Bronchial epithelial cell (primary cell): ENCODE data around the gene IL17C. TPM values are rescaled to one million over a fixed set of nuclear protein-coding genes. Genes with fewer than 3 reads are reported as not detected.

Source experiments
- DNase-seq: peaks from one replicate; pipeline ENCODE4 v3.0.0-alpha.2; 2010; ENCODE audit warnings: low read depth
- FAIRE-seq: peaks from 2 replicates; lab custom pipeline; 2011; peaks lifted over from hg19 to GRCh38; lab: Jason Lieb, UNC
- H3K27me3 ChIP-seq: 2 replicates; pipeline ENCODE4 v1.5.1; 2011; ENCODE audit warnings: low read length; ENCODE audit not compliant: control insufficient read depth, insufficient read depth
- H3K36me3 ChIP-seq: 2 replicates; pipeline ENCODE4 v1.5.1; 2011; ENCODE audit warnings: low read length; ENCODE audit not compliant: control insufficient read depth, insufficient read depth
- H3K4me3 ChIP-seq: 2 replicates; pipeline ENCODE4 v1.5.1; 2011; ENCODE audit warnings: mild to moderate bottlenecking, low read depth, low read length, control low read depth
- total RNA-seq: library from RNA; depleted of rRNA; stranded (reverse); fragments of >200 nt; gene quantifications from 2 replicates; pipeline ENCODE4 v1.2.1, GENCODE V29; 2014
- TF ChIP-seq, protein P1 (sequence below): IDR thresholded peaks from 2 replicates; pipeline ENCODE4 v1.5.1; 2011; ENCODE audit warnings: mild to moderate bottlenecking, moderate library complexity, low read length, control low read depth, inconsistent platforms; ENCODE audit not compliant: insufficient read depth, severe bottlenecking

Gene IL17C
- total RNA-seq, 1 donor from 2014 or later: under 0.01 TPM

DNA sequence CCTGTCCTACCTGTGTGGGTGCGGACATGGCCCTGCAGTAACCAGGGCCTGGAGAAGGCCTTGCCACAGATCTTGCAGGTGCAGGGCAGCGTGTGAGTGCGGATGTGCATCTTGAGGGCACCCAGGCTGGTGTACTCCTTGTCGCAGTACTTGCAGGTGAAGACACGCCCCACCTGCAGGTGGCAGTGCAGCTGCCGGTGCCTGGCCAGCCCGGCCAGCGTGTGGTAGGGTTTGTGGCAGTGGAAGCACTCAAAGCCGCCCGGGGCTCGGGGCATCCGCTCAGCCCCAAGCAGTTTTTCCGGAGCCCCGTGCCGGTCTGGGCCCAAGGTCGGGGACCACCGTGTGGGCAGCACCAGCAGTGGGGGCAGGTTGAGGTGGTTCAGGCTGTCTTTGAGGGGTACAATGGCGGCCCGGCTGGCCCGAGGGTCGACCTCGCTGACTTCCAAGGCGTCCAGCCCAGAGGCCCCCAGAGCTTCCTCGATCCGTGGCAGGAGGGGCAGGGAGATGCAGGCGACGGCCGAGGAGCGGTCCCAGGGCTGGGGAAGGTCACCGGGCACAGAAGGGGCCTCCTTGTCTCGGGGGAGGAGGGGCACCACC is 42.8 kb downstream of the IL17C start:
- Histone ChIP-seq H3K36me3 (no peaks in the 10 kb centered on the region), H3K4me3 (no peak overlapping the region), H3K27me3 (peaks cover 10% of the 10 kb centered on the region)
- DNase-seq (peak; percentile 17), FAIRE-seq (no peak)
- TF ChIP-seq, protein P1, sequence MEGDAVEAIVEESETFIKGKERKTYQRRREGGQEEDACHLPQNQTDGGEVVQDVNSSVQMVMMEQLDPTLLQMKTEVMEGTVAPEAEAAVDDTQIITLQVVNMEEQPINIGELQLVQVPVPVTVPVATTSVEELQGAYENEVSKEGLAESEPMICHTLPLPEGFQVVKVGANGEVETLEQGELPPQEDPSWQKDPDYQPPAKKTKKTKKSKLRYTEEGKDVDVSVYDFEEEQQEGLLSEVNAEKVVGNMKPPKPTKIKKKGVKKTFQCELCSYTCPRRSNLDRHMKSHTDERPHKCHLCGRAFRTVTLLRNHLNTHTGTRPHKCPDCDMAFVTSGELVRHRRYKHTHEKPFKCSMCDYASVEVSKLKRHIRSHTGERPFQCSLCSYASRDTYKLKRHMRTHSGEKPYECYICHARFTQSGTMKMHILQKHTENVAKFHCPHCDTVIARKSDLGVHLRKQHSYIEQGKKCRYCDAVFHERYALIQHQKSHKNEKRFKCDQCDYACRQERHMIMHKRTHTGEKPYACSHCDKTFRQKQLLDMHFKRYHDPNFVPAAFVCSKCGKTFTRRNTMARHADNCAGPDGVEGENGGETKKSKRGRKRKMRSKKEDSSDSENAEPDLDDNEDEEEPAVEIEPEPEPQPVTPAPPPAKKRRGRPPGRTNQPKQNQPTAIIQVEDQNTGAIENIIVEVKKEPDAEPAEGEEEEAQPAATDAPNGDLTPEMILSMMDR: peak; percentile 82

DNA sequence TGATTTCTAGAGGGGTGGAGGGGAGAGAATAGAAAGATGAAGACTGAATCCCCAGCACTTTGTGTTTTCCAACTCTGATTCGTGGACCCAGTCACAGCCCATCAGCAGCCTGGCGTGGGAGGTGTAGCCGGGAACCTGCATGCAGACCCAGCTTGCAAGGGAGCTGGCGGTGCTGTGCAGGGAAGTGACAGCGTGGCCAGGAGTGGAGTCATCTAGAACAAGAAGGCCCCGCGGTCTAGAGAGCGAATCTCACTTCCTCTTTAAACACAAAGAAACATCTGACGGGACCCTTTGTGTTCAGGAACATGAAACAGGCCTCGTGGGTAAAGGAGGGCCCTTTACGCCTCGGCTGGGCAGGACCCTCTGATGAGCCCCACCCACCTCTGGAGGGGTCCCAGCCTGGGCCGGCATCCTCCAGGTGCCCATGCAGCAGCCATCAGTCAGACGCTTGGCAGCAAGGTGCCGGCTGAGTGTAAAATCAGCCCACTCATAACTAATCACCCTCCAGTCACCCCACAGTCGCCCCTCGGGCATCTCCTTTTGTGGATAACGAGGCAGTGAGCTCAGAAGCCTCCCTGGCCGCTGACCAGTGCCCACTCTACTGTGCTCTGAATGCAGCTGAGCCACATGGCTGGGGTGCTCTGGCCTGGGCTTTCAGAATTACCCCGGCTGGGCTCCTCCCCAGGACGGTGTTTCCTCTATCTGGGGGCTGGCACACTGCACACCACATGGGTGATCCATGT is 43.5 kb downstream of the IL17C start:
- no peak overlapping the region for H3K4me3 ChIP-seq
- TF ChIP-seq, protein P1: no peak
- FAIRE-seq: no peak
- H3K36me3 ChIP-seq: no peaks in the 10 kb centered on the region
- no peak for DNase-seq
- peaks cover 10% of the 10 kb centered on the region for H3K27me3 ChIP-seq

DNA sequence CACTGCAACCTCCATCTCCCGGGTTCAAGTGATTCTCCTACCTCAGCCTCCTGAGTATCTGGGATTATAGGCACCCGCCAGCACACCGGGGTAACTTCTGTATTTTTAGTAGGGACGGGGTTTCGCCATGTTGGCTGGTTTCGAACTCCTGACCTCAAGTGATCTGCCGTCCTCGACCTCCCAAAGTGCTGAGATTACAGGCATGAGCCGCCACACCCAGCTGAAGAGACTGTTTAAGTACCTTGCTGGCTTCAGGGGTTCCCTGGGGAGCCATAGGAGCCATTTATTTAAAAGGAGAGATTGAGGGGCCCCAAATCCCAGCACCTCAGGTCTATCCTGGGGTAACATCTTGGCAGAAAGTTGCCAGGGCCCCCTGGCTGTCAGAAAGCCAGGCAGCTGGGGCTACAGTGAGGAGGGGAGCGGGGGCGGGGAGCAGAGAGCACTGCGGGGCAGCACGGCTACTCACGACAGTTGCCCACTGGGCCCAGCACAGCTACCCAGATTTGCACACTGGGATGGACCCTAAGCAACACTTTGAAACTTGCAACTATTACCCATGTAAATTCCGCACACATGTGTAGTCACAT is 46.3 kb downstream of the IL17C start:
- DNase-seq (no peak), FAIRE-seq (no peak)
- TF ChIP-seq, protein P1: no peak
- no peak overlapping the region for H3K4me3 ChIP-seq
- H3K36me3 ChIP-seq: no peaks in the 10 kb centered on the region
- H3K27me3 ChIP-seq: peaks cover 4% of the 10 kb centered on the region

DNA sequence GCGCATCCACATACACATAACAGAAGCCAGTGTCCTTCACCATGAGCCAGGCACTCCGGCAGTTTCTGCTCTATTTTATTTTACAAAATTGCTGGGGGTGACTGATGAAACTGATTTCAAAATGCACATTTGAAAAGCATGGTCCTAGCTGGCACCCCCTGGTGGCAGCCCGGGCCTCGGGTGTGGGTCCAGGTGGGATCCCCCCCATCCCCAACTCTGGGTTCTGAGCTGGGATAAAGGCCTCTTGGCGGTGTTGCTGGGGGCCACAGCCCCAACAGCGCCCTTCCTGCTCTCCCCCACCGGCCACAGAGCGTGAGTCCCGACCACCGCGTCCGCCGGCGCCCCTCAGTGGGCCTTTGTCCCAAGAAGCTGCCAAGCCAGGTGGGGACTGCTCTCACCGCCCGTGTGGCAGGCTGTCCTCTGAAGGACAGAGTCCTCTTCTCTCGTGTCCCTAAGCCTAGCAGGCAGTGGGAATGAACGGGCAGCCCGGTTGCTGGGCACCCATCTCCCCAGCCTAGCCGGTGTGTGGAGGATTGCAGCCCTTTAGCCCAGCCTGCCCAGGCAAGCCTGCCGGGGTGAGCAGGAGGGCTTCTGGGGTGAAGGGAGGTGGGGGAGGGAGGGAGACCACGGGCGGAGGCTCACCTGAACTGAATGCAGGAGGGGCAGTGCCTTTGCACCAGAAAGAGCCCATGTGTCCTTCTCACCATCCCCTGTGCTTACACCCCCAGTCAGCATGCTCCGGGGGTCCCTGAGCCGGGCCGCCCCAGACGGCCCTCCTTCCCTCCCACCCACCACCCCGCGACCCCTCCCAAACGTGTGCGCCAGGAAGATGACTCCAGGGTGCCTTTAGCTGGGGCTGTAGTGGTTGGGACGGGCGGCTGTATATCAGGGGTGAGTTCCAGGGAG is 47.0 kb downstream of the IL17C start:
- DNase-seq (peak; percentile 59), FAIRE-seq (no peak)
- Histone ChIP-seq H3K4me3 (peak overlapping the region; percentile 49), H3K36me3 (no peaks in the 10 kb centered on the region), H3K27me3 (peaks cover 4% of the 10 kb centered on the region)
- TF ChIP-seq, protein P1: peak; percentile 84

DNA sequence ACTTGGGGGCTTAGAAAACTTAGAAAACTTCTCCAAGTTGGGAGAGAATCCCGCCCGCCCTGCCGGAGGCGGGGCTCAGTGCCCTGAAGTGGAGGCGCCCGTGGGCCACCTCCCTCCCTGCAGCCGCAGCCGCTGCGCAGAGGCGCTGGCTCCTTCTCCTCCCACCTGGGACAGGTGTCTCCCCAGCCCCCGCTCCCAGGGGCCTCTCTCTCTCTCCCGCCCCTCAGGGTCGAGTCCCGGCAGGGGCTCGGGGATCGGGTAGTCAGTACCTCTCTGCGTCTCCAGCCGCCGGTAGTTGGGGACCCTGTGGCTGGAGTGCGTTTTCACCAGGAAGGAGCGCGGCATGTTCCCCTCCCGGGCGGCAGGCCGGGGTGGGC is 47.7 kb downstream of the IL17C start:
- peaks cover 4% of the 10 kb centered on the region for H3K27me3 ChIP-seq
- H3K36me3 ChIP-seq: no peaks in the 10 kb centered on the region
- FAIRE-seq (no peak), DNase-seq (no peak)
- H3K4me3 ChIP-seq: peak overlapping the region; percentile 49
- TF ChIP-seq, protein P1: no peak
